NCI-H460 (cell line): ENCODE measurements around the gene UBE2E2. TPM values are rescaled to one million over a fixed set of nuclear protein-coding genes. Genes with fewer than 3 reads are reported as not detected.
"Not testable (repeated sequence)": the region's sequence is repeated elsewhere in the genome, so short reads cannot be mapped to it uniquely, and the experiment has no call there.

ENCODE experiments used
- DNase-seq: peaks from one replicate; pipeline ENCODE4 v3.0.0-alpha.2; 2016; ENCODE audit warnings: low read depth; ENCODE audit errors: extremely low read depth
- total RNA-seq: library from RNA; depleted of rRNA; stranded (reverse); fragments of >200 nt; shearing (Covaris generic); gene quantifications from 2 replicates; pipeline ENCODE4 v1.2.3, GENCODE V29; 2014

The UBE2E2 gene
- total RNA-seq, 1 experiment from 2014 or later = 35.5 TPM

DNA sequence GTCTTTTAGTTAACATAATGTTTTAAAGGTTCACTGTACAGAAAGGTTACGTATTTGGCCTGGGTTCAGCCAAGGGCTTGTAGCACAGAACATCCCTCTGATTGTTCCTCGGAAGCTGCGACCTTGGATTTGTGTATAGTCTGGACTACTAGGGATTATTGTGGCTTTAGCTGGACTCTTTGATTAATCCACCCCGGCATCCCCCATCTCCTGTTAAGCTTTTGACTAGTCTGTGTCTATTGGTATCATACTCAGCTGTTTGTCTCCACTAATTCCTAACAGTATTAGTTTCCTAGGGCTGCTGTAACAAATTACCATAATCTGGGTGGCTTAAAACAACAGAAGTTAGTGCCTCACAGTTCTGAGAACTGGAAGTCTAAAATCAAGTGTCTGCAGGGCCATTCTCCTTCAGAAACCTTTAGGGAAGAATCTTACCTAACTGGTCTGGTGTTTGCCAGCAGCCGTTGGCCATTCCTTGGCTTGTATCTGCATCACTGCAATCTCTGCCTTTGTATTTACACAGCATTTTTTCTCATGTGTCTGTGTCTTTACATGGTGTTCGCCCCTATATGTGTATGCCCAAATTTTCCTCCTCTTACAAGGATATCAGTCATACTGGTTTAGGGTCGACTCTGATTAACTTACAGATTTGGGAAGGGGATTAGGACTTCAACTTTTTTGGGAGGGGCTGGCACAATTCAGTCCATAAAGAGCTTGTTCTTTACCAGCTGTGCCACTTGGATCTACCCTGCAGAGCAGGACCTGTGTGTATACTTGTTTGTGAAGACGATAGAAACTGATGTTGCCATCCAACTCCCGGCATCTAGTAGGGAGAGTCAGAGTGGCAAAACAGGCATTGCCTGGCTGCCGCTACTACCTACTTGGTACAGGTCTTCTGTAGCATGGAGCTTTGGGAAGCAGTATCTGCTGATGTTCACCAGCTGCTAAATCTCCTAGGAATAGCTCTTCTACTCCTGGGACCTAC, 117.8 kb downstream of the UBE2E2 start:
- DNase-seq = no peak

DNA sequence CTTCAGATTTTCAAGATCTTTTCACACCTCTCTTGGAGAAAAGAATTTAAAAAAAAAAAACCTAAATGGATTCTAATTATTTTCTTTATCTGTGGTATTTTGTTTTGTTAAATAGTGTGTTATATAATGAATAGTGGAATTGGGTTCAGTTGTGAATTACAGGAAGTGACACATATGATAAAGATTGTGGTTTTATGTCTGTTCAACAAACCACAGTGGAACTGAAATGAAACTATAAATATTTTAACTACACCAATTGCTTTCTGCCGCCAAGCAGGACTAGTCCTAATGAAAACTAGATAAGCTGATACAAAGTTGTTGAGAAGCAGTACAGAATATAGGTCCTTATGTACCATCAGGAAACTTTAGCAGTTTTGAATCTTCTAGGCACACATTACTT, 121.6 kb downstream of the UBE2E2 start:
- DNase-seq = no peak

DNA sequence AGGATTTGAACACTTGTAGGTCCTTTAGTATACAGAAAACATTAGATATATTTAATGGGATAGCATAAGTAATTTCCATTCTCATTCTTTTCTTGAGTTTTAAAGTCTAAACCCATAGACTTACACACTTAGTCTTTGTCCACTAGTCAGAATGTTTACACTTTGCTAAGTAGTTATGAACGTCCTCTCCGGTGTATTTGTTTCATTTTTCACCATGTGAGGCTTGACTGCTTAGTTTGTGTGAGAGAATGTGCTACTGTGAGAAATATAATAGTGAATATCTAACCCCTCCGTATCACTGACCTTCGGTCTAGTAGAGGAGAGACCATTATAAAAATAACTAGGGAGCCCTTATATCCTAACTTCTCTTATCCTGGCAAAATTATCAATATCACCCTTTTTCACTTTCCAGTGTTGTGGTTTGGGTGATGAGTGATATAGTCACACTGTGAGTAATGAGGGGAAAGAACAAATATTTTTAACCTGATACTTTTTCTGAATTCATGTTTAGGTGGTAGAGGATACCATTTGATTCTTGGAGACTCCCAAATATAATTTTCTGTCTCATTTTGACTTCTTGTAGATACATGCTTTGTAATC, 122.4 kb downstream of the UBE2E2 start:
- DNase-seq = no peak

DNA sequence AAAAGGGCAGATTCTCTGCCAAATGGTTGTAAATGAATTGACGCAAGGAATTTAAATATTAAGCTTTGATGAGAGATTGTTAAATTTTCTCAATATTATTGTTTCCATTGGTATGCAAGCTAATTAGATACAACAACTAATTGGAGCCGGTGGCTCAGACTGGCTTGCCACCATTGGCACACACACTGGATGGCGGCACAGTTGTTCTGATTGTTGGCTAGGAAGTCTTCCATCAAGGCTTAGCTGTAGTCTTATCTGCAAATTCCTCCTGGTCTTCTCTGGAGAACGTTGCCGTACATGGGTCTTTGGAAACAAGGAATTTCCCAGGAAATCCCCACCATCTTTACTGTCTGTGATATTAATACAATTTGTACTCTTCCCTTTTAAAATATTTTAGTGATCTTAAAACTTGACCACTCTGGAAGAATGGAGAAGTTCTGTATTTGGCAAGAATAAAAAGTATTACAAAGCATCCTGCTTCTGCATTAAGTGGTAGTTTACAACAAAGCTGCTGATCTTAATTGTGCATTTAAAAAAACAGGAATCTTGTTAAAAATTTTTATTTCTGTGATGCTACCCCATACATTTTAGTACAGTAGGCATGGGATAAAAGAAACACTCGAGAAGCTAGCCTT, 126.5 kb downstream of the UBE2E2 start:
- no peak for DNase-seq

DNA sequence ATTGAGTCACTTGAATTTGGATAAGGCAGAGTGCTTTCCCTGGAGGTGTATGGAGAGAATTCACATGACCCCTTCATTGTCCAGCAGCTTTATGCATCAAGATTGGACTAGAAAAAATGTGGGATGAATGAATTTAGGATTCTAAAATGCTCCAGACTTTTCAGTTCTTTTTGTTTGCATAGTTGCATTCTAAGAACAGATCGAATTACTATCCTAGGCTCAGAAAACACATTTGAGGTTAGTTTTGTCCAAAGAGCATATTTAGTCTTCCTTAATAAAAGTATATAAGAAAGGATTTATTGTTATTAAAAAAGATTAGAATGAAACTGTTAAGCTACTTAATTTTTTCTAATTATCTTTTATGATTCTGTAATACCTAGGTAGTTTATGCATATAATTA, 127.4 kb downstream of the UBE2E2 start:
- DNase-seq = no peak

DNA sequence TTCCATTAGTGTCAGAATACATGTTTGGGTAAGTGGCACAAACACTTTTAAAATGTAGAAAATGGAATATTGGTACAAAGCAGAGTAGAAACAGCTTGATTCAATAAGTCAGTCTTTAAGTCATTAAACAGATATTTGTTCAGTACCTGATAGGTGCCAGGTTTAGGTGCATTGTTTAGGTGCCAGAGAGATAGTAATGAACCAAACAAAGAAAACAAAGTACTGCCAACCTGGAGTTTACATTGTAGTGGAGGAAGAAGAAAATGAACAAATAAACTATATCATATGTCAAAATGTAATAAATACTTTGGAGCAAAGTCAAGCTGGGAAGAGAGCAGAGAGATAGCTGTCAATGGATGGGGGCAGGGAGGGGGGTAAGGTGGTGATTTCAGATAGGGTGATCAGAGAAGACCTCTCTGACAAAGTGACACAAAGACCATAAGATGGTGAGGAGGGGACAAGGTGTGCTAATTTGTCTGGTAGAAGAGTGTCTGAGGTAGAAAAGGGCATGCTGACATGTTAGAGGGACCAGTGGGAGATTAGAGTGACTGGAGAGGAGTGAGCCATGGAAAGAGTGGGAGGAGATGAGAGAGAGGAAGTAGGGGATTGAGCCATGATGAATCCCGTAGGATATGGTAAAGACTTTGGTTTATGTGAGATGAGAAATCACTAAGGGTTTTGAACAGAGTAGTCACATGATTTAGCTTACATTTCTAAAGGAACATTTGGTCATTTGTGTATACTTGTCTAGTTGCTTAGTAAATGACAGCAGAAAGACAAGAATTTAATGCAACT, 128.2 kb downstream of the UBE2E2 start:
- DNase-seq = no peak

DNA sequence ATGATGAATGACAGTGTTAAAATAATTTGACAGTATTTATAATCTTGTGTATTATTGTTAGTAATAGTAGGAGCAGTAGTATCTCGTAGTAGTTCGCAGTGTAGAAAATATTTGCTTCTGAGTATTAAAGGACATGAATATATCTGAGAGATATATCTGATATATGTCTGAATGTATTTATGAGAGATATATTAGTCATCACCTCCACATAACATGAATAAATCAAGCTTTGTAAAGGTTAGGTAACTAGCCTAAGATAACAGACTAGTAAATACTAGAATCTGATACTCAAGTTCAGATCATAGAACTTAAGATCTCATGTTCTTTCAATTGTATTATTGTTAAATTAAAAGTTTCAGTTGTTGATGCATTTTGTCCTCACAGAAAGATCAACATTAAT, 130.5 kb downstream of the UBE2E2 start:
- no peak for DNase-seq

DNA sequence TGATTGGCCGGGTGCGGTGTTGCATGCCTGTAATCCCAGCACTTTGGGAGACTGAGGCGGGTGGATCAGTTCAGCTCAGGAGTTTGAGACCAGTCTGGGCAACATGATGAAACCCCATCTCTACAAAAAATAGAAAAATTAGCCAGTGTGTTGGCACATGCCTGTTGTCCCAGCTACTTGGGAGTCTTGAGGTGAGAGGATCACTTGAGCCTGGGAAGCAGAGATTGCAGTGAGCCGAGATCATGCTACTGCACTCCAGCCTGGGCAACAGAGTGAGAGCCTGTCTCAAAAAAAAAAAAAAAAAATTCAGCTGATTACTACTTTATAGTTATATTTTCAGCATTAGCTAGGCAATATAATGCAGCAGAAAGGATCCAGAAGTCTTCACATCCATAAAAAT, 133.7 kb downstream of the UBE2E2 start:
- DNase-seq = not testable (repeated sequence)

DNA sequence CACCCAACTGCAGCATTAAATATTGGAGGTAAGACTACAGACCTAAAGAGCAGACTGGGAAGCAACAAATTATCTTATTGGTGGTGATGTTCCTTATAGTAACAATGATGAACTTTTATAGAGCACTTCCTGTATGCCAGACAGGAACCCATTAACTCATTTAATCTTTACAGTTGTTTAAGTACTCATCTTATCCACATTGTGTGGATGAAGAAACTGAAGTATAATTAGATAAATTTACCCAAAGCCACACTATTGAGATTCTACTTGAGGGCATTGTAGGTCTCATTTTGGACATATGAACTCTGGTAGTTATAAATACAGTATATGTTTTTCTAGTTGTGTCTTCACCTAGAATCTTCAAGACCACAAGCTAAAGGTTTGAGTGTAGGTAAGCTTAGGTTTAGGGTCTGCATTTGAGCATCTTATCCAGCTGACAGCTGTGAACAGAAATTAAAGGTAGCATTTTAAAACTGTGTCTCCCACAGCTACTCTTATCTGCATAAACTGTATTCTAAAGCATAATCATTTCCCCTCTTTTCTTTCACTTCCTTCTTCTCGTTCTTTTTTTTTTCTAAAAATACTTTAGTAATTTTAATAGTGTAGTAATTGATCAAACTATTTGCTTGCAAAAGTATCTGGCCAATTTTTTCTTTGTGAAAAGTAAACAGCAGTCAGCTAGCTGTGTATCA, 138.2 kb downstream of the UBE2E2 start:
- no peak for DNase-seq

DNA sequence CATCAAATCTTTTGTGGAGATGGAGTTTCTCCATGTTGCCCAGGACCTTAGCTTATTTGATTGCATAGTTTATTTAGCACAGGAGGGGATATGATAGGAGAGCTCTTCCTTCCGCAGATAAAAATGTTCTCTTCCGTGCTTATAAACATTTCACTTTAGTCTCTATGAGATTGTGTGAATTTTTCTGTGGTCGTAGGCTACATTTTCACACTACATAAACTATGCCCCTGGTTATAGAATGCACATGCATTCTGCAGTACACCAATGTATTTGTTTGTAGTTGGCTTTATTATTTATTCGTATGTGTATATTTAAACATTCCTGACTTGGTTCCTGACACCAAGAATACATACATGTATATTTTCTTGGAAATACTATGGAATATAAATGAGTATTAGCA, 139.2 kb downstream of the UBE2E2 start:
- DNase-seq = no peak

DNA sequence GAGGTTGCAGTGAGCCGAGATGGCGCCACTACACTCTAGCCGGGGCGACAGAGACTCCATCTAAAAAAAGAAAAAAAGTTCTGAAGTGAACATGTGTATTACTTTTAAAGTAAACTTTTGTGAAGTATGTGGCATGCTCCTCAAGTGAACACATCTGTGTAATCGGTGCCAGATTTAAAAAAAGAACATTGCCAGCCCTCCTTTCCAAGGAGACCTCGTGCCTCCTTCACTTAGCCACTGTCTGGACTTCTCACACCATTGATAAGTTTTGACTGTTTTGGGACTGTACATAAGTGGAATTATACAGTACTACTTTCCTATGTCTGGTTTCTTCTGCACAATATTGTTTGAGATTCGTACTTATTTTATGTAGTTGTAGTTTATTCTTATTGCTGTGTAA, 140.4 kb downstream of the UBE2E2 start:
- DNase-seq = no peak

DNA sequence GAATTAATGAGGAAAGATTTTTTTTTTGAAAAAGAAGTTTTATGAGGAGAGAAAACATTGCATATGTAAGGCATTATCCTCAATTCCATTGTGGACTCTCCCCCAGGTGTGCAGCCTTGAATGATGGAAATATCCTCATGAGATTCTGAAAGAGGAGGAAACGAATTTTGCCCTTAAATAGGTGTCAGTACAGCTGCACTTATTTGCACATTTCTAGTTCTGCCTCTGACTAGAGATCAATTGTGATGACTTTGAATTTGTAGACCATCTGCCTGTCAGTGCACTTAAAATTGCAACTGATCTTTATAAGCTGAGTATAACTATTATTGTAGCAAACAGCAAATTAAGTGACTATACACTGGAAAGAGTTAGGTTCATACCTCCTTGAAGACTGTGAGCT, 141.8 kb downstream of the UBE2E2 start:
- DNase-seq = no peak

DNA sequence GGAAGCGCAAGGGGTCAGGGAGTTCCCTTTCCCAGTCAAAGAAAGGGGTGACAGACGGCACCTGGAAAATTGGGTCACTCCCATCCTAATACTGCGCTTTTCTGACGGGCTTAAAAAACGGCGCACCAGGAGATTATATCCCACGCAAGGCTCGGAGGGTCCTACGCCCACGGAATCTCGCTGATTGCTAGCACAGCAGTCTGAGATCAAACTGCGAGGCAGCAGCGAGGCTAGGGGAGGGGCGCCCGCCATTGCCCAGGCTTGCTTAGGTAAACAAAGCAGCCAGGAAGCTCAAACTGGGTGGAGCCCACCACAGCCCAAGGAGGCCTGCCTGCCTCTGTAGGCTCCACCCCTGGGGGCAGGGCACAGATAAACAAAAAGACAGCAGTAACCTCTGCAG, 146.3 kb downstream of the UBE2E2 start:
- DNase-seq = not testable (repeated sequence)

DNA sequence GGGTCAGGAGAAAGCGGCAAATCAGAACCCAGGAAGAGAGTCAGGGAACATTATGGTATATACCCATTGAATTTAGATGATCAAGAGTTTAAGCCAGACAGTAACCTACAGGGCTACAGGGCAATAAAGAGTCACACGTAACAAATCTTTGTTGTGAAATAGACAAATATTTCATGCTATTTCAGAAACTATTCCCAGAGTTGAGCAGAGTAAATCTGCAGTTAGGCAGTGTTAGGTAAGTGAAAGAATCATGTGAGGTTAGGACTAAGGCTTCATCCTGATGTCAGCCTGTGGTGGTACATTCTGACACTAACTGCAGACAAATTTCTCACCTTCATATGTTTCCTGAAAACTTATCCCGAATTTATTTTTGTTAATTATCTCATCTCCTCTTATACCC, 153.0 kb downstream of the UBE2E2 start:
- DNase-seq = no peak

DNA sequence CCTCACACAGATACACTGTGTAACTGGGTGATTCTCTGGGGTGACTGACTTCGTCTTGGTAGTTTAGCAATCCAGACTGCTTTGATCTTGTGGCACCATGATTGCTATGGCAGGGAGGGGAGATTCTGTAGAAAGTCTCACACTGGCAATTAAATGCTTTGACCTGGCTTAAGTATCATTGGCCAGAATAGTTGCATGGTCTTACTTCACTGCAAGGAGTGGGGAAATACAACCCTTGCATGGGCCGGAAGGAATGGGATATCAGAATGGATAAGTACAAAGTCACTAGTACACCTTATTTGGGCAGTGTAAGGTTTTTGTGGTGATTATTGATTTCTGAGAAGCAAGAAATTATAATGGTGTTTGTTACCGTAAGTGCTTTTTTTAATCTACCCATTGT, 153.8 kb downstream of the UBE2E2 start:
- DNase-seq = no peak

DNA sequence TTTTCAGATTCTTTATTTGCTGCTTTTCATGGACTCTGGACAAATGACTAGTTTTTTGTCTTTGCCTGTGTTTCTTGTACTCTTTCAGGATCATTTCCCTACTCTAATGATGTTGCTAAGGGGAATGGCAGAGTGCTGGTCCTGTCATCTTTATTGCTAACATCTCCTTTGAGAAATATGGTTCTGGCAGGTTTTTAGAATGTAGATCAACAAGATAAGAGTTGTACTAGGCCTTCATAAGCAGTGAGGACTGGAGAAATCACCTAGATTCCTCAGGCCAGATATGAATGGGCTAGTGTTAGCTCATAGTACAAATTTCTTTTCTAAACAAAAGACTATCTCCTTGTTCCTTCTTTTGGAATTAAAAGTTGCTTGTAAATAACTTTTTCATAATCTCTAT, 156.0 kb downstream of the UBE2E2 start:
- DNase-seq = no peak

DNA sequence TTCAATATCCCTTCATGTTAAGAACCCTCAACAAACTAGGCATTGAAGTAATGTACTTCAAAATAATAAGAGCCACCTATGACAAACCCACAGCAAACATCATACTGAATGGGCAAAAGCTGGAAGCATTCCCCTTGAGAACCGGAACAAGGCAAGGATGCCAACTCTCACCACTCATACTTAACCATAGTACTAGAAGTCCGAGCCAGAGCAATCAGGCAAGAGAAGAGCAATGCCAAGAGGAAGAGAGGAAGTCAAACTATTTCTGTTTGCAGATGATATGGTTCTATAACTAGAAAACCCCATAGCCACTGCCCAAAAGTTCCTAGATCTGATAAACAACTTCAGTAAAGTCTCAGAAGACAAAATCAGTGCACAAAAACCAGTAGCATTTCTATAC, 161.9 kb downstream of the UBE2E2 start:
- DNase-seq = no peak

DNA sequence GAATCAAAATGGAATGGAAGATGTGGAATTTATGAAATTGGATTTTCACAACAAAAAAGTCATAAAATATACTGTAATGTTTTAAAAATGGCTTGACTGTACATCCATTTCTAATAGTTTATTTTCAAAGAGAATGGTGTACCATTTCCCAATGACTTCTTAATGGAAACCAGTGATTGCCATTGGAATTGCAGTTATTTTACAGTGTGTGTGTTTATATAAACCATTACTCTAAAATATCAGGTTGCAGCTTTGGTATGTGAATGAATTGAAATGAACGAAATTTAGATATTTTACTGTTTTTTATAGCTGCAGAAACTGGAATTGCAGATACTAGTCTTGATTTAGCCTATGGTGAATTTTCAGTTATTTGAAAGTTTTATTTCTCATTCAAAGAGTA, 165.6 kb downstream of the UBE2E2 start:
- no peak for DNase-seq

DNA sequence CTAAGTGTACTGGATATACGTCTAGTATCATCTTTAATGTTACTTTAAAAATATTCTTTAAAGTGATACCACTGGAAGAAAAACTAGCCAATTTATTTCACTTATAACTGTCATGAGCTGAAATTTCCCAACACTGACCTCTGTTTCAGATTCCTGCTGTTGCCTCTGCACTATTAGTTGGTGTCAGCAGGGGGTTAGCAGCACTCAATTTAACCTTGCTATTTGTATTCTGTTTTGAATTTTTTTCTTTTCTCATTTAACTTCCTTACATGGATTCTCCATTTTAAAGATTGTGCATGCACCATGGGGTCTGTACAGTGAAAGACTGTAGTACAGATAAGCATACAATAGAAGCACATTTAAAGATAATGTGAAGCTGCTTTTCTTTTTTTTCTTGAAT, 169.2 kb downstream of the UBE2E2 start:
- DNase-seq = no peak

DNA sequence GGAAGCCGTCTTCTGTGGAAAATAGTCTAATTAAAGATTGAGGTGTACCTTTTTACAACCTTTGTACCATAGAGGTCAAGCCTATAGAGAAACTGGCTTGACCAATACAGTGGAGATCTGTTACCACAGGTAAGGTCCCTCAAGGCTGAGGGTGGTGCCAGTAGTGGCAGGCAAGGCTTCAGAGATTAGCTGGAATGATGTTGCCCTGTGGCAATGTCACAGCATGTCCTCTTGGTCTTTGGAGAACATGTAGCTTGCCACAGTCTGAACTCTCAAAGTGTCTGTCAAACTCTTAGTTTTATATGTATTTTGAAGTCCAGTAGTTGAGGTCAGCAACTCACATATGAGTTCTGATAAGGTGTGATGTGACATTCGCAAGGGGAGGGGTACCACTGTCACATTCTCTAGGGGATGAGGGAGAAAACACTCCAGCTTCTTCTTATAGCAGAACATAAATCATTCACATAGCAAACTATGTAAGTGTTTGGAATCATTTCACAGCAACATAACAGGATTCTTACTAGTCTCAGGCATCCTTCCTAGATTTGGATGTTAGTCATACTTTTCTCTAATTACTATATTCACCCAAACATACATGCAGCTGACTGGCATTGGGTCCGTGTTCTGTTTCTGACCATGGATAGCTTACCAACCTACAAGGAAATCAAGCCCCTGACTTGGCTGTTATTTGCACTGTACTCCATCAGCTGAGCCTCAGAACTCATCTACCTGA, 173.6 kb downstream of the UBE2E2 start:
- no peak for DNase-seq
